WI38 (cell line): ENCODE measurements around the gene MROH9.
"Not testable (repeated sequence)": the region's sequence is repeated elsewhere in the genome, so short reads cannot be mapped to it uniquely, and the experiment has no call there.

Experiments
- H3K4me3 ChIP-seq: 2 replicates; pipeline ENCODE4 v1.5.1; 2011; ENCODE audit warnings: low read depth, mild to moderate bottlenecking, control low read depth, low read length
- TF ChIP-seq, protein P1 (sequence below): IDR thresholded peaks from 2 replicates; pipeline ENCODE4 v1.5.1; 2012; ENCODE audit warnings: low read depth, mild to moderate bottlenecking, control low read depth, low read length

The MROH9 gene

GRCh38 chr1:170903961-170904360, 31.4 kb upstream of the MROH9 start:
- no peak overlapping the region for H3K4me3 ChIP-seq
- TF ChIP-seq, protein P1, sequence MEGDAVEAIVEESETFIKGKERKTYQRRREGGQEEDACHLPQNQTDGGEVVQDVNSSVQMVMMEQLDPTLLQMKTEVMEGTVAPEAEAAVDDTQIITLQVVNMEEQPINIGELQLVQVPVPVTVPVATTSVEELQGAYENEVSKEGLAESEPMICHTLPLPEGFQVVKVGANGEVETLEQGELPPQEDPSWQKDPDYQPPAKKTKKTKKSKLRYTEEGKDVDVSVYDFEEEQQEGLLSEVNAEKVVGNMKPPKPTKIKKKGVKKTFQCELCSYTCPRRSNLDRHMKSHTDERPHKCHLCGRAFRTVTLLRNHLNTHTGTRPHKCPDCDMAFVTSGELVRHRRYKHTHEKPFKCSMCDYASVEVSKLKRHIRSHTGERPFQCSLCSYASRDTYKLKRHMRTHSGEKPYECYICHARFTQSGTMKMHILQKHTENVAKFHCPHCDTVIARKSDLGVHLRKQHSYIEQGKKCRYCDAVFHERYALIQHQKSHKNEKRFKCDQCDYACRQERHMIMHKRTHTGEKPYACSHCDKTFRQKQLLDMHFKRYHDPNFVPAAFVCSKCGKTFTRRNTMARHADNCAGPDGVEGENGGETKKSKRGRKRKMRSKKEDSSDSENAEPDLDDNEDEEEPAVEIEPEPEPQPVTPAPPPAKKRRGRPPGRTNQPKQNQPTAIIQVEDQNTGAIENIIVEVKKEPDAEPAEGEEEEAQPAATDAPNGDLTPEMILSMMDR: no peak

- TF ChIP-seq, protein P1: no peak
- H3K4me3 ChIP-seq: no peak overlapping the region
Observed at GRCh38 chr1:170908942-170909341, 26.4 kb upstream of the MROH9 start.

DNA sequence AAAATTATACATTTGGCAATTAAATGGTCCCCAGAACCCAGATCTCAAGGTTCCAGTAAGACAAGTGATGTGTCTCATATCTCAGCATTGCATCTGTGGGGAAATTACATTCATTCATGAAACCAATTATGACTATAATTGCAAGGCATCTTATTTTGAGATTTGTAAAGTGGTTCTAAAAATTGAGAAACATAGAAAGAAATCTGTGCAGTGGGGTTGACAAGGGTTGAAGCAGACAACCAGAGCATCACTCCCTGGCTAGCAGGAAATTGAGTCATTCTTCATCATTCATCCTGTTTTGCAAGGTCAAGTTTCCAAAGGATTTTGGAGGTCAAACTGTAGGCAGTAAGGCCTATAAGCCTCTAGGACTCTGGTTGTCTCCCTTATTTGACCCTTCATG, 25.1 kb upstream of the MROH9 start:
- no peak overlapping the region for H3K4me3 ChIP-seq
- TF ChIP-seq, protein P1: no peak

GRCh38 chr1:170917373-170917772, 18.0 kb upstream of the MROH9 start:
- no peak overlapping the region for H3K4me3 ChIP-seq
- TF ChIP-seq, protein P1: no peak

GRCh38 chr1:170924656-170925055, 10.7 kb upstream of the MROH9 start:
- not testable (repeated sequence) for H3K4me3 ChIP-seq

DNA sequence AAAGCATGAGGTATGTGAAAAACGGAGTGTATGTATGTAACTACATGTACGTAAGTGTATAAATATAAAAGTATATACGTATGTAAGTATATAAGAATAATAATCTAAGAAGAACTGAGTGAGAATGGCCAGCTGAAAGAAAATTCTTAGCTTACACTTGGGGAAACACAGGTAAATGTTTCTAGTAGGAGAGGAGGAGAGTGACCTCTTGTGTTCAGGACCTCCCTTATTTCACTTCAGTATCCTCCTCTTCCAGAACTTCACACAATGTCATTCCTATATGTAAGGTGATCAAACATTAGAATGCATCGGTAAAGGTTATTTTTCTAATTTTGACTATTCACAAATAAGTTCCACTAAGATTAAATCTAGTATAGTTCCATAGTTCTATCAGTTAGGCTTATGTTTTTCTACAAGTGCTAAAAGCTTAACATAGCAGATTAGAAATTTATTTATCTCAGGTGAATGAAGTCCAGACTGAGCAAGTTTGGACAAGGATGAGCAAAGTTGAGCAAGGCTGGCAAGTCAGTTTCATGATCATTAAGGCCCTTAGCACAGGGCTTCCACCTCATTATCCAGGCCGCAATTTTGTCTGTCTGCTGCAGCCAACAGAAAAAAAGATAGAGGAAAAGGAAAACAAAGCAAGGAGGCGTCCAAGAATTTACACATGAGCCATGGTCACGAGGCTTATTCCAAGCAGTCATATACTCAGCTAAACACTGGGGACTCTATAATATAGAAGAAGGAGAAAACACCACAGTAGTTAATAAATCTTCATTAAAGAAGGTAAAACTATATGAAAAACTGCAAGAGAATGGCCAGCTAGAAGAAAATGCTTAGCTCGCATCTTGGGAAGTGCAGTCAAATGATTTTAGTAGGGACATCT, 7.1 kb upstream of the MROH9 start:
- H3K4me3 ChIP-seq: no peak overlapping the region
- TF ChIP-seq, protein P1: no peak

DNA sequence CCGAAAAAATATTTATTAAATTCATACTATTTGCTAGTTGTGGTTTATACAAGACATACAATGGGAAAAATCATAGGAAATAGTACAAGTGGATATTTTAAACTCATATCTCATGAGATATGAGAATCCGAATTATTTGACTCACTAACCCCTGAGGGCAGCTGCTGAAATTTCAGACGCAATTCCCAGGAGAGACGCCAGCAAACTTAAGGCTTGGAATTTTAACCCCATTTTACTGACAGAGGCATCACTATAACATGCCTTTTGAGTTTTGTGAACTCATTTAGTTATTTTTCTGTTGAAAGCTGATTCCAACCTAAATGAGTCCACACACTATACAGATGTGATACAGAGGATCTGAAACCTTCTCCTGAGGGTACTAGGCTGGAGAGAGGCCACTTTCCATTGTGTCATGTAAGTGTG, 5.9 kb upstream of the MROH9 start:
- H3K4me3 ChIP-seq: no peak overlapping the region
- TF ChIP-seq, protein P1: no peak
